NCI-H748 (cell line): Measurements from ENCODE around the gene KLHL10.

Source experiments
- DNase-seq: peaks from one replicate; lab custom pipeline; 2025; ENCODE audit not compliant: unreplicated experiment; lab: John Stamatoyannopoulos, UW

Gene KLHL10

DNA sequence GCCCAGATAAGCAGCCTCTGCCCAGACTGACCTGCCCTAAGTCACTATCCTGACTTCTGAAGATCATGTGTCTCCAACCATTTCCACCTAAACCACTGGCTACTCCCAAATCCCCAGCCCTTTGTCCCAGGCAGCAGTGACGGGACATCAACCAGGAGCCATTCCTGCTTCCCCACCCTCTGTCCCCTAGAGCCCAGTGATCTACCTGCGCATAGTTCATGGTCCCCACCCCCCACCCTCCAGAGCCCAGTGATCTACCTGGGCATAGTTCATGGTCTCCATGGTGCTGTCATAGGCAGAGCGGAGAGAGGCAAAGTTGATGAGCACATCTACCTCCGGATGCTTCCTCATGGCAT, 54.4 kb downstream of the KLHL10 start:
- no peak for DNase-seq

DNA sequence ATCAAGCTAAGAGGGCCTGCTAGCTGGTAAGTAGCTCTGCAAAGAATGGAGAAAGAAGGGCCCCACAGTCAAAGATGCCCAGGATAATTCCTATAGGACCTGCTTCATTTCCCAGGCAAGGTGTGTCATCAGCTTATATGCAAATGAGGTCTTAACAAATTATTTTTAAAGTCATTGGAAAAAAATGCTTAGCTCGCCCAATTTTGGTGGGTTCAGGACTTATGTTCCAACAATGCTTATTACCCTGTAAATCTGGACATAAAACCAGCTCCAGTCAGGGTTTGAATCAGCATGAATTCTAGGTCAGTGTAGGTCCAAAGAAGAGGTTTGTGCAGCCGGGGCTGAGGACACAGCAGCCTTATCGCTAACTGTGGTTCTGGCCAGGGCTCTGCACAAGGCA, 55.8 kb downstream of the KLHL10 start:
- DNase-seq = no peak

- DNase-seq = no peak
These were observed 57.2 kb downstream of the KLHL10 start for GRCh38 chr17:41894791-41895331.

DNA sequence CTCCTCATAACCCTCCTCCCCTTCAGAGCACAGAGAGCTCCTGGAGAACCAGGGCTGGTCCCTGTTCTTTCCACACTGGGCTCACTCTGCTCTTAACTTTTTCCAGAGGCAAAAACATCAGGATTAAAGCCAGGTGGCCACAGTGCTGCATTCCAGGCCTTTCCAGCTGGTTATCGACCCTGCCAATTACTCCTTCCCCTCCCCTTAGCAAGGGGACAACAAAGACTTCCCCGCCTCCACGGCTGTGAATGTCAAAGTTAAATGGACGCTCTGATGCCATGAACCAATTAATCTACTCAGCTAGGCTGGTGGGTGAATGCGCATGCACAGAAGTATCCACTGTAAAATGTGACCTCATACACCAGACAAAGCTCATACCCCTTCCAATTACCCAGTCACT, 58.0 kb downstream of the KLHL10 start:
- DNase-seq = no peak

GRCh38 chr17:41896726-41897125, 59.1 kb downstream of the KLHL10 start:
- no peak for DNase-seq
